ENCODE results near the gene P2RY6.

P2RY6 gene

GRCh38 chr11:73308003-73308960 is 36.1 kb downstream of the P2RY6 start, which contains the start of gene ARHGEF17:
ARHGEF17 (plus strand) TSS chr11:73308276; CDS start chr11:73308639, 363 bp downstream.
- no peak for TF ChIP-seq CTCF (IDR thresholded peaks at IDR 0.05; ENCODE audit: poor library complexity, severe bottlenecking)
- Histone ChIP-seq H3K27me3 (ENCODE audit: insufficient read depth, poor library complexity, severe bottlenecking) (no peaks in the 10 kb centered on the region), H3K27ac (ENCODE audit: poor library complexity, severe bottlenecking) (peak within 1 kb of the TSS; percentile 88), H3K9me3 (ENCODE audit: severe bottlenecking) (no peaks in the 10 kb centered on the region), H3K4me1 (ENCODE audit: insufficient read depth, poor library complexity, severe bottlenecking) (peaks cover 5% of the 10 kb centered on the region), H3K36me3 (ENCODE audit: low read depth) (no peaks in the 10 kb centered on the region), H3K4me3 (ENCODE audit: severe bottlenecking) (peak within 1 kb of the TSS; percentile 53)
- no peak for DNase-seq (ENCODE audit: low spot score)
- ATAC-seq (ENCODE audit: low read depth): peak; percentile 31

- no peak for TF ChIP-seq CTCF (IDR thresholded peaks at IDR 0.05; ENCODE audit: poor library complexity, severe bottlenecking)
- Histone ChIP-seq H3K4me1 (ENCODE audit: insufficient read depth, poor library complexity, severe bottlenecking) (peaks cover 5% of the 10 kb centered on the region), H3K27ac (ENCODE audit: poor library complexity, severe bottlenecking) (peak overlapping the region; percentile 88), H3K4me3 (ENCODE audit: severe bottlenecking) (peak overlapping the region; percentile 53), H3K27me3 (ENCODE audit: insufficient read depth, poor library complexity, severe bottlenecking) (no peaks in the 10 kb centered on the region), H3K36me3 (ENCODE audit: low read depth) (no peaks in the 10 kb centered on the region), H3K9me3 (ENCODE audit: severe bottlenecking) (no peaks in the 10 kb centered on the region)
- ATAC-seq (ENCODE audit: low read depth): peak; percentile 69
- DNase-seq (ENCODE audit: low spot score): peak; percentile 94
These were observed 37.1 kb downstream of the P2RY6 start for GRCh38 chr11:73308961-73309919.

GRCh38 chr11:73310076-73310475 is 37.9 kb downstream of the P2RY6 start:
- Histone ChIP-seq H3K27ac (ENCODE audit: poor library complexity, severe bottlenecking) (peak overlapping the region; percentile 88), H3K36me3 (ENCODE audit: low read depth) (no peaks in the 10 kb centered on the region), H3K9me3 (ENCODE audit: severe bottlenecking) (no peaks in the 10 kb centered on the region), H3K4me1 (ENCODE audit: insufficient read depth, poor library complexity, severe bottlenecking) (peaks cover 5% of the 10 kb centered on the region), H3K27me3 (ENCODE audit: insufficient read depth, poor library complexity, severe bottlenecking) (no peaks in the 10 kb centered on the region), H3K4me3 (ENCODE audit: severe bottlenecking) (no peak overlapping the region)
- ATAC-seq (ENCODE audit: low read depth) (no peak), DNase-seq (ENCODE audit: low spot score) (no peak)
- no peak for TF ChIP-seq CTCF (IDR thresholded peaks at IDR 0.05; ENCODE audit: poor library complexity, severe bottlenecking)

GRCh38 chr11:73310661-73311393 is 38.7 kb downstream of the P2RY6 start:
- peaks cover 5% of the 10 kb centered on the region for H3K4me1 ChIP-seq (ENCODE audit: insufficient read depth, poor library complexity, severe bottlenecking)
- TF ChIP-seq CTCF (IDR thresholded peaks at IDR 0.05; ENCODE audit: poor library complexity, severe bottlenecking): no peak
- H3K27ac ChIP-seq (ENCODE audit: poor library complexity, severe bottlenecking): no peak overlapping the region
- ATAC-seq (ENCODE audit: low read depth) (no peak), DNase-seq (ENCODE audit: low spot score) (no peak)
- no peak overlapping the region for H3K4me3 ChIP-seq (ENCODE audit: severe bottlenecking)
- no peaks in the 10 kb centered on the region for H3K9me3 ChIP-seq (ENCODE audit: severe bottlenecking)
- H3K27me3 ChIP-seq (ENCODE audit: insufficient read depth, poor library complexity, severe bottlenecking): no peaks in the 10 kb centered on the region
- H3K36me3 ChIP-seq (ENCODE audit: low read depth): no peaks in the 10 kb centered on the region

Data from RWPE2 (cell line).